Left renal pelvis (tissue), 4 donors: ENCODE measurements around the gene CAPRIN2. TPM values are rescaled to one million over a fixed set of nuclear protein-coding genes. Genes with fewer than 3 reads are reported as not detected.
A peak's percentile ranks its signal among the peaks of the same experiment; 100 is the strongest.

Experiments
- DNase-seq, 4 donors: peaks; one replicate each; pipeline ENCODE4 v3.0.0-alpha.2; 2013; ENCODE audit warnings: low read depth in 4 of 4, low spot score in 3 of 4
- polyA plus RNA-seq, 4 donors: library from polyadenylated mRNA; unstranded; fragments of 120-200 nt; gene quantifications; one replicate each; pipeline ENCODE4 v1.2.1, GENCODE V29; 2013; ENCODE audit not compliant: insufficient read length in 4 of 4

The CAPRIN2 gene
- polyA plus RNA-seq, 4 donors: 35.6 to 48.0 (median 37.0) TPM

DNA sequence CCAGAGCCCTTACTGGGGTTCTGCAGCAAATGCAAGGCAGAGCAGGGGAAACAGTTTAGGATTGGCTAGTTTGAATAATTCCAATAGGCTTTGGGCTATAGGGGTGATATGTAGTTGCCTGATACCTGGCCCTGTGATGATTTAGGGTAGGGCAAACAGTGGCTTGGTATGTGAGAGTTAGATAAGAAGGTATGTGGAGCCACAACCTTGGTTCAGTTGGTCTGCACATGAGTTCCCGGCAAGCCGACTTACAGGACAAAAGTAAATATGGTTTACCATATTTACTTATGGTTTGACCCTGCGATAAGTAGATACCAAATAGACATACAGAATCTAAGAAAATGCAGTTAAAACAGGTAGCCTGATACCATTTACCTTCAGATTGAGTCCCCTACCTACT lies 8.3 kb upstream of the CAPRIN2 start:
- no peak for DNase-seq

DNA sequence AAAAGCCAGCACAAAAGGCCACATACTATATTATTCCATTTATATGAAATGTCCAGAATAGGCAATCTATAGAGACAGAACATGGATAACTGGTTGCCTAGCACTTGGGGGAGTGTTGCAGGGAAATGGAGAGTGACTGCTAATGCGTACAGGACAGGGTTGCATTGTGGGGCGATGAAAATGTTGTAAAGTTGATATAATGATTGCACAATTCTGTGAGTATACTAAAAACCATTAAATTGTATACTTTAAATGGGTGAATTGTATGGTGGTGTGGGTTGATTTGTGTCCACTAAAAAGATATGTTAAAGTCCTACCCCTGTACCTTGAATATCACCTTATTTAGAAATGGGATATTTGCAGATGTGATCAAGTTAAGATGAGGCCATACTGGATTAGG lies 7.0 kb upstream of the CAPRIN2 start:
- DNase-seq: no peak

DNA sequence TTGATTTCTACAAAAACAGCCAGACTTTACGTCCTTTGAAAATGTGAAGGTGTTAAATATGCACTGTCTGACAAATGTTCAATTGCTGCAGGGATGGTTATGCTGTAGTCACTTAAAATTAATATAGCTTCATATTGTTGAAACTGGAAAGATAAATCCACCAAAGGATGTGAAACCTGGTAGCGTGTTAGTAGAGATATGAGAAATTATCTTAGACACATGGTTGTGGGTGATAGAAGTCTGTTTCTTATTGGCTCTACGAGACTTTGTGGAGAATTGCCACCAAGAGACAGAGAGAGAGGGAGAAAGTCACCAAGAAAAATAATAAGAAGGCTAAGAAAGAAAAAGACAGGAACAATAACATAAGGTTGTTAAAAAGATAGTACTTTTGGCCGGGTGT lies 2.6 kb upstream of the CAPRIN2 start:
- no peak for DNase-seq

DNA sequence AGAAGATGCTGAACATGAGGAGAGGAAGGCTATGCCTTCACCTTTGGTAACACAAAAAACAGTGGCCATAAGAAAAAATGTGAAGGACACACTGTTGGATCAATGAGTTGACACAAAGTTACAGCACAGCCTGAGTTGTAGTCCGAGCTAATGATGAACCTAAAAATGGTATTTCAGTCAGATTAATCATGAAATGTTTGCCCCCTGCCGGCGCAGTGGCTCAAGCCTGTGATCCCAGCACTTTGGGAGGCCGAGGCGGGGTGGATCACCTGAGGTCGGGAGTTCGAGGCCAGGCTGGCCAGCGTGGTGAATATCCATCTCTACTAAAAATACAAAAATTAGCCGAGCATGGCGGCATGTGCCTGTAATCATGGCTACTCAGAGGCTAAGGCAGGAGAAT lies 1.3 kb upstream of the CAPRIN2 start:
- DNase-seq: no peak

DNA sequence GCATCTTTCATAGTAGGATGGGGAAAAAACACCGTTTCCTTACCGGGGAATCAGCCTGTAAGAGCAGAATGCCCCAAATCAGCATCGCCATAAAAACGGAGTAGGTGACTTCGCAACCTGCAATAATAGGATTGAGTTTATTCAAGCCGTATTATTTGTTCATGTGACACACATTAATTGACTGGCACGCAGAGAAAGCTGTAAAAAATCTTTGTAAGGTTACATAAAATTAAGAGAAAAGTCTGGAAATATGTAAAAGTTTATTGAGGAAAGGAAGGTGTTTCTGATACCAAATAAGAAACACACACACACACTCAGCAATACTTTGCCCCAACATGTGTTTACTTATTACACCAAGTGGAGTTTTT lies 628 bp upstream of the CAPRIN2 start:
- no peak for DNase-seq

DNA sequence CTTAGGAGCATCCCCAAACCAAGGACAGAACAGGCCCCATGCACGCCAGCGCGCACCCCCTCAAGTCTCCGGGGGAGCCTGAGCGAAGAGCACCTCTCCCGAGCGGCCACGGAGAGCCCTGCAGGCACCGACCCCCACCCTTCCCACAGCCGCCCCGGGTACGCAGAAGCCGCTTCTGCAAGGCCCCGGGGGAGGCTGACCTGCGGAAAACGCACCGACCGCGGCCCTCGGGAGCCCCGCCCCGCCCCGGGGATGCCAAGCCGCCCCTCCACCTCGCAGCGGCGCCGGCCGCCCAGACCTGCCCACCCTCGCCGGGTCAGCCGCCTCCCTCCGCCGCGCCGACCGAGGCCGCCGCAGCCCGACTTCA lies 385 bp downstream of the CAPRIN2 start:
- peak; percentile 5 to 19 (median 14) for DNase-seq

DNA sequence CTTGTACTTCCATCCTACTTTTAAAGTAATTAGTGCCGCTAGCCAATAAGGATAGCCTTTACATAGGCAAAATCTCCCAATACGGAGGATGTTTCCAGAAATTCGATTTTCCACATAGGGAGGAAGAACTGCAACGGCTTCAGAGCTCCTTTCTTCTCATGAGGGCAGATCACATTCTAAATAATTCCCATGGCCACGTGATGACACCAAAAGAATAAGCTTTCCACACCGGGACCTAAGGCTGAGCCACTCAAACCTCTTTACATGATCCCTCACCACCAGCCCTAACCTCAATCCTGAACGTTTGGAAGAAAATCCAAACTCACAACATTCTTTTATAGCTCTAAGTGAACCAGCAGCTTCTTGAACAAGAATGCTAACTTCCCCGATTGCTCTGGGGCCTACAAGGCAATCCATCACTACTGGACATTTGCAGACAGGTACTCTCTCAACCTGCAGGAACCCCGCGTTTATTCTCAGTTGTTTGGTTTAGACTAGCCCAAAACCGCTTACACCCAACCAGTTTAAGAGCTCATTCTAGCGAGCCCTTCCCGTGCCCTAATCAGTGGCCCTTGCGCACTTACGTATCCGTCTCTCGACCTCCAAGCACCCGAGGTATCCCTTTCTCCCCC lies 884 bp downstream of the CAPRIN2 start:
- DNase-seq: peak in 3 of 4 donors; percentile 12 to 16 (median 15)

DNA sequence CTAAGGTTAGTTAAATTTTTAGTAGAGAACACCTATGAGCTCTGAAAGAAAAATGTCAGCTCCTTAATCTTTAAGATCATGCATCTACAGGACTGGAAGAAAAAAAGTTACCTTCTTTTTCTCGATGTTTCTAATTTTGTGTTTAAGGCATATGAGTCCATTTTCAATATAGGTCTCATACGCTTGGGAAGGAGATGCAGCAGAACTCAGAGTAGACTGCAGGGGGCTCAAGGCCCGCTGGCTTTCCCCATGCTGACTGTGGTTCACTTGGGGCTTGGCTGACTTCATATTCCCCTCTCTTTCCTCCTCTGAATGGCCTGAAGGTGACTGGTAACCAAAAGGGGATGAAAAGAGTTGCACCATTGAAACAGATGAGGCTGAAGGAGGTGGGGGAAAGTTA lies 1.5 kb downstream of the CAPRIN2 start:
- DNase-seq: peak in 2 of 4 donors; percentile 6

DNA sequence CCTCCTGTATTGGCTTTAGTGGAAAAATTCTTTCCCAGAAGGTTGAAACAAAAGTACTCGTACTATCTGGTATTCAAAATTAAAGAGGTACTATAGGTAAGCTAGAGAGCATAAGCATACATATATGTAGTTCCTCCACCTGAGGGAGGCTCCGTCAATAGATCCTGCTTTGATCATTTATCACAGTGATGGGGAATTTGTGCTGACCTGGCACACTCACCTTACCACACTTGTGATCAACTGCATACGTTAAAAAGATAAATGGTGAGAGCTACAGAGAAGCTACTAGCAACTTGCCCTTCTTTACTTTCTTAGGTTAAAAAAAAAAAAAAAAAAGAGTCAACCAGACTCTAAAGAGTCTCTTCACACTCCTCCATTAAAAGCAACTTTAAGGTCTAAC lies 2.5 kb downstream of the CAPRIN2 start:
- no peak for DNase-seq

DNA sequence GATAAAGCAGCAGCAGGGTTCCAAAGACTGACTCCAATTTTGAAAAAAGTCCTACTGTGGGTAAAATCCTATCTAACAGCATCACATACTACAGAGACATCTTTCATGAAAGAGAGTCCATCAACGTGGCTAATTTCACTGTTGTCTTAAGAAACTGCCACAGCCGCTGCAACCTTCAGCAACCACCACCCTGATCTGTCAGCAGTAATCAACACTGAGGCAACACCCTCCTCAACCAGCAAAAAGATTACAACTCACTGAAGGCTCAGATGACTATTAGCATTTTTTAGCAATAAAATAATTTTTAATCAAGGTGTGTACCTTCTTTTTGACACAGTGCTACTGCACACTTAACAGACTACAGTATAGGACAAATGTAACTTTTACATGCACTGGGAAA lies 6.6 kb downstream of the CAPRIN2 start:
- no peak for DNase-seq

DNA sequence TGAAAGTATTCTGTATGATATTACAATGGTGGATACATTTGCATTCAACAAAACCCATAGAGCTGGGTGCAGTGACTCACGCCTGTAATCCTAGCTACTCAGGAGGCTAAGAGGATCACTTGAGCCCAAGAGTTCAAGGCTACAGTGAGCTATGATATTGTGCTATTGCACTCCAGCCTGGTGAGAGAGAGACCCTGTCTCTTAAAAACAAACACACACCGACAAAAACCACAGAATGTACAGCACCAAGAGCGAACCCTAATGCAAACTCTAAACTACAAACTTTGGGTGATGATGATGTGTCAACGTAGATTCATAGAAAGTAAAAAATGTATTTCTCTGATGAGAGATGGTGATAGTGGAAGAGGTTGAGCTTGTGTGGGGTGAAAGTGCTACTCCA lies 8.6 kb downstream of the CAPRIN2 start:
- no peak for DNase-seq

DNA sequence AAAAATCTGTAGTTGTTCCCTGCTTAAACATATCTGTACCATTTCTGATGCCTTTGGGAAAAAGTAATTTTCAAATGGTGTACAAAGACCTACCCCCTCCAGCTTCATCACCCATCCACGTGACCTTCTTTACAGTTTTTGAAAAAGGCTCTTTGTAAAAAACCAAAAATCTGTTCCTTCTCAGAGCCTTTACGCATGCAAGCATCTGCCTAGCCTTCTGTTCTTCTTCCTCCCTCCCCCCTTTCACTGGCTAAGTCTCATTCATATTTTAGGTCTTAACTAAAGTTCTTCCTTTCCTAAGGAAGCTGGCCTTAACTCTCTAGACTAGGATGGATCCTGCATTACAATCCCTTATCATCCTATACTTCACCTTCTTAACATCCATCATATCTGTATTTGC lies 10.4 kb downstream of the CAPRIN2 start:
- no peak for DNase-seq

DNA sequence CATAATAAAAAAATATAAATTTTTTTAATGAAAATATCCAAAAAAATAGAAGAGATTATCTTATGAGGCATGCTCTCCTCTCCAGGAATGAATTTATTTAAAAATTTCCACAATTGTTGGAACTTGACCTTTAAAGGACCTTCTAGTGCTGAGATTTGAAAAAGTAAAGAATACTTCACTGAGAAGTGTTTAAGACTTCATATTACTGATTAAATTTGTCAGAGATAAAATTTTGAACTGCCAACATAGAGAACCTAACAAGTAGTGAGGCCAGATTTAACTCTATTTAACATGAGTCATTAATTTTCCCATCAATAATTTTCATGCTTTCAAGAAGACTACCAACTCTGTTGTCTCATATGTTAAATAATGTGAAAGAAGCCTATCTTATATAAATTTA lies 14.5 kb downstream of the CAPRIN2 start:
- no peak for DNase-seq

DNA sequence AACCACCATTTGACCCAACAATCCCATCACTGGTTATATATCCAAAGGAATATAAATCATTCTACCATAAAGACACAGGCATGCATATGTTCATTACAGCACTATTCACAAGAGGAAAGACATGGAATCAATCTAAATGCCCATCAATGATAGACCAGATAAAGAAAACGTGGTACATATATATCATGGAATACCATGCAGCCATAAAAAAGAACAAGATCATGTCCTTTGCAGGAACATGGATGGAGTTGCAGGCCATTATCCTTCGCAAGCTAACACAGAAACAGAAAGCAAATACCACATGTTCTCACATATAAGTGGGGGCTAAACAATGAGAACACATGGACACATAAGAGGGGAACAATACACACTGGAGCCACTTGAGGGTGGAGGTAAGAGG lies 15.7 kb downstream of the CAPRIN2 start:
- DNase-seq: no peak

DNA sequence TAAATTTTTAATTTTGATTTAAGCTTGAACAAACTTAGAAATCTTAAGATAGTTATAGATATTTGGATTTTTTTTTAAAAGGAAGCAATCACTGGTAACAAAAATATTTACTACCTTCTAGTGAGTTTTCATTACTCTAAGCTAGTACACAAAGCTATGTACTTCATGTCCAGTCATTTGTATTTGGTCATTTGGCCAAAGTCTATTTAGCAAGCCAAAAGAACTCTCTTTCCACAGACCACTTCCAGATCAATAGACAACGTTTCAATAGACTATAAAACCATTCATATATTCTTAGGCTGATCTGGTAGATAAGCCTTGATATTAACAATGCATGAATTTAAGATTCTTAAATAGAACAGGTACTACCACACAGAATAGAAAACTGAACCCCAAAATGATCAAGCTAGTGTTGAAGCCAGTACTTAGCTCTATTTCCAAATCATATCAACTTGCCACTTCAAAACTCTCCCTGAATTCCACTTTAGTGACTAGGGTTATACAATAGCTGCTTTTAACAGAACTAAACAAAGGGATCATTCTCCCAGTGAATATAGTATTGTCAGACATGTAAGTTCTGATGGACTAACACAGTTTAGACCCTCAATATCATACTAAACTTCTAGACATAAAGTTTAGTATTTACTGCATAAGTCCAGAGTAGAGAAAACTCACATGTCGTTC lies 21.7 kb downstream of the CAPRIN2 start:
- no peak for DNase-seq

DNA sequence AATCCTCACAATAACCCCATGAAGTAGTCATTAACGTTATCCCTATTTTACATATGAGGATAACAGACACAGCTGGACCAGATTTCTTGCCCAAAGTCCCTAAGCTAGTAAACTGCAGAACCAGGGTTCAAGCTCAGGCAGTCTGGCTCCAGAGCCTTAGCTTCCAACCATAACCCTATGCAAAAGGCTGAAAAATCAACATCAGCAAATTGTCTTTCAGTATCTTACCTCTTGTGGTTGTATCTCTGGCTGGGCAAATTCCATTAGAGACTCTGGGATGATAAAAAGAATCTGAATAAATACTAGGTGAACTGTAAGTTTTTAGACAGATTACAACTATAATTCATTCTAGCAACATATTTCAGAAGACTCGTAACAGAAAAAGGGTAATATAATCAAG lies 24.7 kb downstream of the CAPRIN2 start:
- DNase-seq: no peak

DNA sequence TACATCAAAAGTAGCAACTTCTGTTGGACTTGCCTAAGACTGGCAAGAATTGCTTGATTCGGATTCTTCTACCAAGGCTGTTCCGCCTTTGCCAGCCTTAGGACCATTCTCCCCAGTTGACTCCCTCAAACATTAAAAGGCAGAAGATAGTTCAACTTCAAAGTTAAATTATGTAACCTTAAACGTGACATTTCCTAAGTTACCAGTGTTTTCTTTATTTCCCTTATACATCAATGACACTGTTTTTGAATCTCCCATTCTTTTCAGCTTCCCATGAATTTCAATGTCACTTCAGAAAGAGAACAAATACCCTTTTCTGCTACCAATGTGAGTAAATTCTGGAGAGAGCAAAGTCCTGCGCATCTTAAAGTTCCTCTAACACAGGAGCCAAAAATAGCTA lies 25.2 kb downstream of the CAPRIN2 start:
- no peak for DNase-seq

DNA sequence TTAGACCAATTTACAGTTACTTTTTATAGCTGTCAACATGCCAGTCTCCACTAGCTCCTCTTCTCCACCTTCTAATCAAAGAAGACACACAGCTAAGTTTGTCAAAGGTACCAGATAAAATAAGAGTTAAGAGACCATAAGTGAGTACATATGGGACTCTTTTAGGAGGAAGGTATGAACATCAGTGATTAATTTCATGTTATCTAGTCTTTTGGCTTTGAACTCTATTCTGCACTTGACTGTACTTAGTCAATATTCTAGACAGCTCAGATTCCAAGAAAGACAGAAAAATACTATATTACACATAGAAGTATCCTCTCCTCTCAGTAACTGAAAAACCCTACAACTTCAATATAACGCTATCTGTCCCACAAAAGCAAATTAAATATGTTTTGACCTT lies 28.1 kb downstream of the CAPRIN2 start:
- DNase-seq: no peak

DNA sequence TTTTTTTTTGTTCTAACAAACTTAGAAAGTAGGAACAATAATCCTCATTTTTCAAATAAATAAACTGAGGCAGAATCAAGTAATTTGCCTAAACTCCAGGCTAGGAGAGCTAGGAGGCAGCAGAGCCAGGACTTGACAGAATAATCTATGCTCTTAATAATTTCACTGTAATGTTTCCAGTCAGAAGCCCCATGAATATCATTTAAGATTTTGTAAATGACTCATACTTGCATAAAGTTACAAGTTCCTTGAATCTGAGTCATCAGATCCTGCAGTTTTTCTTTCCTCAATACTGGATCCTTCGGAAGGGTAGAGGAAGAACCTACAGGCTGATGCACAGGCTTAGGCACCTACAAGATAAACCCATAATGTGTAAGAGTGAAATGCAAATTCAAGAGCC lies 29.0 kb downstream of the CAPRIN2 start:
- DNase-seq: no peak

DNA sequence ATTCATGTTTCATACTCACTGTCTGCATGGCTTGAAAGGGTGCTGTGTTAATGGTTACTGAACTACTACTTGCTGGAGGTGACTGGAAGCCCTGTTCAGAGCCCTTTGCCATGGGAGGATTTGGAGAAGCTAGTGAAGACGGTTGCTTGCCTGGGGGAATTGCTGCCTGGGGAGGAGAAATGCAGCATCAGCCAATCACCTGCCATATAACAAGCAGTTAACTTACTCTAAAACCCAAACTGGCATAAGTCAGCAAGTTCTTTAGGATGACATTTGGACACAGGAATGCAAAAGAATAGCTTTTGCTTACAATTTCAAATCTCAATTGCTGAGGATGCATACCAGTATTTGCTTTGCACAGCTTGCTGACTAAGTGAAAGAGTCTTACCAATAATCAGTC lies 35.7 kb downstream of the CAPRIN2 start:
- DNase-seq: peak in 1 of 4 donors; percentile 5

DNA sequence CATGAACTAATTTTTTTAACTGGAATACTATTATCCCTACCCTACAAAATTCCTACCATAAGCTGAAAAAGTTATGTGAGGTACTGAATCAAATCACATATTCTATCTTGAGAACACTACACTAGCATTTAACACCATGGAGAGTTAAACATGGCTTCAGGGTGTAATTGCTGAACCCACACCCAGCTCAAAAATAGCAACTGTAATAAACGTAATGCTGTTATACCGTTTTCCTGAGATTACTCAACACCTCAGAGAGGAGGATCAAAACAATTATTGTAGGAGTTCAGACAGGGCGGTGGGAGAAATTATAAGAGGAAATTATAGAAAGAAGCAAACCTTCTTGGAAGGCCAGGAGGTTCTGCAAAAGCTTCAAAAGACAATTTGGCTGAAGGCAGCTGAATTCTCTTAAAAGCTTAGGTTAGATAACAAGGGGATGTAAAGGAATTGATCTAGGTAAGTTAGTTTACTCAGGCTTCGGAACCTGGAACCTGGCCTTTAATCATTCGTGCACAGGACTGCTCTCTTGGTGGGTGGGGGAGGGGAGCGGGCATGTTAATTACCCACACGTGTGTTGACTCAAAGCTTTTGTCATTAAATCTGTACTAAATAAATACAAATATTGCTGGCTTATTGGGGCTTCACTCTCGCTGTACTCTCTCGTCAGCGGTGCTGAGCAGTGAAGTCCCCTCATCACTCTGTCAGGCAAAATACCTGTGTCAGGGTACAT lies 47.0 kb downstream of the CAPRIN2 start:
- DNase-seq: no peak

DNA sequence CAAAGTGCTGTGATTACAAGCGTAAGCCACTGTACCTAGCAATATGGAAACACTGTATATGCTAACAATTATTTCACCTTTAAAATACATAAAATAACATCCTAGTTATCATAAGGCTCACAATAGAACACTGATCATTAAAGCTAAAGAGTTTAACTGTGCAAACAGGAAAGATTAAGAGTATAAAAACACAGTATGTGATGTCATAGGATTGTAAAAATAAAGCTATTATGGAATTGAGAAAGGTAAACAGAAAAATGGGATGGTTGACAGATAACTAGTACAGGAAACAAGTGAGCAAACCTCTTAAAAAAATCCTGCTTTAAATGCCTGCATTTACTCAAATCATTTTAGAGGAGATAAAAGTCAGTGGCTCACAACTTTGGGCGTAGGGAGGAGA lies 48.3 kb downstream of the CAPRIN2 start:
- DNase-seq: no peak
